Naive thymus-derived CD4-positive, alpha-beta T cell (primary cell): ENCODE measurements around the gene GDPD4. TPM values are rescaled to one million over a fixed set of nuclear protein-coding genes. Genes with fewer than 3 reads are reported as not detected.

ENCODE experiments used
- ATAC-seq: fragments of 150-1000 bp; cut with Tn5 transposase; 2 replicates; pipeline ENCODE4 v1.10.0; 2021; ENCODE audit warnings: mild to moderate bottlenecking, moderate library complexity
- CTCF ChIA-PET: fragments of 350-600 bp; sonication (Branson Sonifier 250); formaldehyde crosslinking; loops from one replicate; lab custom pipeline; 2021; ENCODE audit warnings: antibody characterized with exemption; lab: Charles Lee
- POLR2A ChIA-PET: fragments of 350-600 bp; sonication (Branson Sonifier 250); formaldehyde crosslinking; loops from one replicate; lab custom pipeline; 2021; ENCODE audit warnings: antibody characterized with exemption, inconsistent platforms; lab: Charles Lee
- DNase-seq, 9 donors: peaks; one replicate each; pipeline versions ENCODE4 v3.0.0 to v3.0.0-alpha.2; 2020 to 2022; ENCODE audit warnings: mixed read lengths in 1 of 9
- H3K27ac ChIP-seq: one replicate; pipeline ENCODE4 v1.7.0; 2013; ENCODE audit warnings: mild to moderate bottlenecking, low read depth, low read length, moderate library complexity
- H3K27me3 ChIP-seq, 2 donors: one replicate each; pipeline ENCODE4 v1.7.0; 2013; ENCODE audit warnings: low read length in 2 of 2, mild to moderate bottlenecking in 2 of 2, moderate library complexity in 2 of 2; ENCODE audit not compliant: control insufficient read depth in 2 of 2, insufficient read depth in 2 of 2
- H3K36me3 ChIP-seq, 3 experiments: 1 replicate in 2 of 3; 2 replicates in 1 of 3; pipeline ENCODE4 v1.7.0; 2013; ENCODE audit warnings: low read length in 3 of 3, mild to moderate bottlenecking in 3 of 3, moderate library complexity in 1 of 3; ENCODE audit not compliant: insufficient read depth in 3 of 3, control insufficient read depth in 2 of 3
- H3K4me1 ChIP-seq, 2 donors: one replicate each; pipeline ENCODE4 v1.7.0; 2013; ENCODE audit warnings: low read length in 2 of 2, mild to moderate bottlenecking in 2 of 2, moderate library complexity in 1 of 2; ENCODE audit not compliant: control insufficient read depth in 2 of 2, insufficient read depth in 2 of 2
- H3K4me3 ChIP-seq: 2 replicates; pipeline ENCODE4 v1.7.0; 2013; ENCODE audit warnings: mild to moderate bottlenecking, low read length
- H3K9me3 ChIP-seq, 3 experiments: 1 replicate in 2 of 3; 2 replicates in 1 of 3; pipeline ENCODE4 v1.7.0; 2013; ENCODE audit warnings: low read length in 3 of 3; ENCODE audit not compliant: control insufficient read depth in 2 of 3
- H3K27ac Mint-ChIP-seq, 9 donors: one replicate each; pipeline ENCODE4 v1.8.0; 2020 to 2022; ENCODE audit warnings: mixed read lengths in 9 of 9, mild to moderate bottlenecking in 8 of 9, moderate library complexity in 5 of 9, inconsistent platforms in 2 of 9
- H3K27me3 Mint-ChIP-seq, 5 donors: one replicate each; pipeline ENCODE4 v1.8.0; 2021 to 2022; ENCODE audit warnings: mixed read lengths in 5 of 5, mild to moderate bottlenecking in 1 of 5
- H3K36me3 Mint-ChIP-seq, 5 donors: one replicate each; pipeline ENCODE4 v1.8.0; 2020 to 2022; ENCODE audit warnings: mixed read lengths in 5 of 5, mild to moderate bottlenecking in 3 of 5, inconsistent platforms in 1 of 5
- H3K4me1 Mint-ChIP-seq, 7 donors: one replicate each; pipeline ENCODE4 v1.8.0; 2020 to 2022; ENCODE audit warnings: mixed read lengths in 7 of 7, mild to moderate bottlenecking in 3 of 7, inconsistent platforms in 1 of 7
- H3K4me3 Mint-ChIP-seq, 10 donors: one replicate each; pipeline ENCODE4 v1.8.0; 2020 to 2022; ENCODE audit warnings: mild to moderate bottlenecking in 10 of 10, mixed read lengths in 10 of 10, moderate library complexity in 6 of 10, inconsistent platforms in 2 of 10
- H3K9me3 Mint-ChIP-seq, 11 donors: one replicate each; pipeline ENCODE4 v1.8.0; 2020 to 2022; ENCODE audit warnings: mixed read lengths in 11 of 11, mild to moderate bottlenecking in 4 of 11, inconsistent platforms in 1 of 11, moderate library complexity in 1 of 11
- intact Hi-C, 2 donors: fragments of 100-400 bp; cut with micrococcal nuclease; formaldehyde crosslinking; loops; one replicate each; pipeline ENCODE4 v1.15.1; 2023
- polyA plus RNA-seq, 2 donors: library from polyadenylated mRNA; unstranded; fragments of 300-500 nt; fragmentation: Illumina TruSeq; gene quantifications; one replicate each; pipeline ENCODE4 v1.2.3, GENCODE V29; 2021
- total RNA-seq, 6 experiments: library from RNA in 5 of 6; stranded (reverse) in 5 of 6; gene quantifications; 1 replicate in 5 of 6; 2 replicates in 1 of 6; pipeline ENCODE4 v1.2.3 and lab custom pipeline; 2021 to 2026

The GDPD4 gene
- total and polyA plus RNA-seq, 7 experiments from 2014 or later, result not detected

DNA sequence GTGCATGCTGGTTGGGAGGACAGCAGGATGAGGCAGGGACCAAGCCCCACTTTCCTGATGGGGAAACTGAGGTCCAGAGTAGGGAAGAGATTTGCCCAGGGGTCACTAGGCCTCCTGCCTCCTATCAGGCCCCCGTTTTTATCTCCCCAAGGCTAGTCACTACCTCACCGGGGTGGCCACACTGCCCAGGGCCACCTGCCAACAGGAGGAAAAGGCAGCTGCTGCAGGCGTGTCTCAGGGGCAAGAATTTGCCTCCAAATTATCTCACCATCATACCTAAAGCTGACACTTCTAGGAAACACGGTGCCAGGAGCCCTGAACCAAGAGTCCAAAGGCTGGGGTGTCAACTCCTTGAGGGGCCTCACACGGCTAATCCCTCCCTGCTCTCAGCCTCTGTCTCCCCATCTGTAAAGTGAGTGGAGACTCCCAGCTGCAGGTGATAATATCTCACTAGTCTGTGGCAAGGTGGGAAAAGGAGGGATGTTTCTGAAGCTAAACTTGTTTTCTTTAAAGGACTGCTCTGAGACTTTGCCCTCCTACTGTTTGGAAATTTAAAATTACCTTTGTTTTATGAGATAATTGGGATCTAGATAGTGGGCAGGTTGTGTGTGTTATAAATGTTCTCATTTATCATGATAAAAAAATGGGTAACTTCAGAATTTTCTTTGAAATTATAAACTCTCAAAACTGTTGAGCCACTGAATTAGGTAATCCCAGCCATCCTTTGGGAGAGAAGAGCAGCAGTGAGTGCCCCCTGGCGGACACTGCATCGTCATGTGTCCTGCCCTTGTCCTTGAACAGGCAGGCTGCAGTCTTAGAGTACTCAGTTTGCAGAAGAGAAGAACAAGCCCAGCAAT, 113.5 kb downstream of the GDPD4 start:
- CTCF ChIA-PET, result interaction anchor here (1.0 to 1.6 kb wide), 2 partner anchors 16 to 360 kb away, joined by 3 to 4 read pairs; no protein-coding TSS in a partner anchor
- ATAC-seq, result peak; percentile 78
- POLR2A ChIA-PET, result no interaction called here
- Histone ChIP-seq H3K36me3 (no peaks in the 10 kb centered on the region), H3K9me3 (no peaks in the 10 kb centered on the region), H3K27ac (no peak overlapping the region), H3K27me3 (no peaks in the 10 kb centered on the region), H3K4me1 (no peaks in the 10 kb centered on the region), H3K4me3 (no peak overlapping the region)
- no peaks in the 10 kb centered on the region for H3K36me3 Mint-ChIP-seq
- no peaks in the 10 kb centered on the region for H3K4me1 Mint-ChIP-seq
- DNase-seq, result peak in 8 of 9 donors; percentile 22 to 67 (median 40)
- H3K27ac Mint-ChIP-seq, result peak overlapping the region in 1 of 9 donors; percentile 11
- no peak overlapping the region for H3K4me3 Mint-ChIP-seq
- intact Hi-C loops, result loop anchor here (1.0 kb wide), 2 partner anchors 61 to 141 kb away; no protein-coding TSS in a partner anchor
- peaks cover 0 to 4% (median 0%) of the 10 kb centered on the region in 5 donors for H3K27me3 Mint-ChIP-seq
- peaks cover 0 to 2% (median 0%) of the 10 kb centered on the region in 11 donors for H3K9me3 Mint-ChIP-seq

DNA sequence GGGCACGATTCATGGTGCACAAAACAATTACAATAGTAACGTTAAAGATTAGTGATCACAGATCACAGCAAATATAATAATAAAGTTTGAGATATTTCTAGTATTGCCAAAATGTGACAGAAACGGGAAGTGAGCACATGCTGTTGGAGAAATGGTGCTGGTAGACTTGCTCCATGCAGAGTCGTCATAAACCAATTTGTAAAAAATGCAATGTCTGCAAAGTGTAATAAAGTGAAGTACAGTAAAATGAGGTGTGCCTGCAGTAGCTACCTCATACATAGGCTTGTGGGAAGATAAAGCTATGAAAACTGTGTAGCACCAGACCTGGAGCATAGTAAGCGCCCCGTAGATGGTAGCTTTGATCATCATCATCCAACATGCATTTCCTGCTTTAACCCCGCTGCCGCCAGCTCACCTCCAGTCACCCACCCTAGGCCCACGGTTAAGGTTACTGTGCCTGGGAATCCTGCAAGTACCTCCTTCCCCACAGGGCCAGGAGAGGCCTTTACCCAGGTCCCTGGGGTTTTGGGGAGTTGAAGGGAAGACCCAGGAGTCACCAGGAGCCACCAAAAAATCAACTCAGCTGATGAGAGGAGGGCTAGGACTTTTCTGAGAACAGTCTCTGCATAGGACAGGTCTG, 114.3 kb downstream of the GDPD4 start:
- no peaks in the 10 kb centered on the region for H3K4me1 Mint-ChIP-seq
- no peaks in the 10 kb centered on the region for H3K27me3 ChIP-seq
- H3K27me3 Mint-ChIP-seq, result peaks cover 0 to 4% (median 0%) of the 10 kb centered on the region in 5 donors
- ATAC-seq (no peak), DNase-seq (no peak)
- H3K4me3 ChIP-seq, result no peak overlapping the region
- ChIA-PET POLR2A (no interaction called here), CTCF (interaction anchor here (1.0 to 1.6 kb wide), 3 partner anchors 8 to 361 kb away, joined by 3 to 4 read pairs (median 3); no protein-coding TSS in a partner anchor)
- peaks cover 0 to 2% (median 0%) of the 10 kb centered on the region in 11 donors for H3K9me3 Mint-ChIP-seq
- intact Hi-C loops, result no loop called here
- H3K27ac ChIP-seq, result no peak overlapping the region
- no peaks in the 10 kb centered on the region for H3K36me3 Mint-ChIP-seq
- no peak overlapping the region for H3K4me3 Mint-ChIP-seq
- no peaks in the 10 kb centered on the region for H3K36me3 ChIP-seq
- H3K4me1 ChIP-seq, result no peaks in the 10 kb centered on the region
- no peak overlapping the region for H3K27ac Mint-ChIP-seq
- H3K9me3 ChIP-seq, result no peaks in the 10 kb centered on the region

DNA sequence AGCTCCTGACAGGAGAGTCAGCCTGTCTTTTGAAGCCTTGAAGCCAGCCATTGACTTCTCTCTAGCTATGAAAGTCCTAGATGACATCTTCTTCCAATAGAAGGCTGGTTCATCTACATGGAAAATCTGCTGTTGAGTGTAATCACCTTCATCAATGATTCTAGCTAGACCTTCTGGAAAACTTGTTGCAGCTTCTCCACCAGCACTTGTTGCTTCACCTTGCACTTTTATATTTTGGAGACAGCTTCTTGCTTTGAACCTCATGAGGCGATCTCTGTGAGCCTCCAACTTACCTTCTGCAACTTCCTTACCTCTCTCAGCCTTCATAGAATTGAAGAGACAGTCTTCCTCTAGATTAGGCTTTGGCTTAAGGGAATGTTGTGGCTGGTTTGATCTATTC, 115.2 kb downstream of the GDPD4 start:
- Mint-ChIP-seq H3K27ac (no peak overlapping the region), H3K4me3 (no peak overlapping the region), H3K9me3 (peaks cover 0 to 2% (median 0%) of the 10 kb centered on the region in 11 donors), H3K4me1 (no peaks in the 10 kb centered on the region), H3K36me3 (no peaks in the 10 kb centered on the region), H3K27me3 (peaks cover 0 to 4% (median 0%) of the 10 kb centered on the region in 5 donors)
- no peak overlapping the region for H3K4me3 ChIP-seq
- H3K27me3 ChIP-seq, result no peaks in the 10 kb centered on the region
- H3K9me3 ChIP-seq, result no peaks in the 10 kb centered on the region
- no peak for DNase-seq
- ChIA-PET CTCF (interaction anchor here (1.4 kb wide), 1 partner anchor 9 kb away, joined by 3 read pairs; no protein-coding TSS in a partner anchor), POLR2A (no interaction called here)
- ATAC-seq, result no peak
- H3K36me3 ChIP-seq, result no peaks in the 10 kb centered on the region
- intact Hi-C loops, result no loop called here
- no peak overlapping the region for H3K27ac ChIP-seq
- no peaks in the 10 kb centered on the region for H3K4me1 ChIP-seq

DNA sequence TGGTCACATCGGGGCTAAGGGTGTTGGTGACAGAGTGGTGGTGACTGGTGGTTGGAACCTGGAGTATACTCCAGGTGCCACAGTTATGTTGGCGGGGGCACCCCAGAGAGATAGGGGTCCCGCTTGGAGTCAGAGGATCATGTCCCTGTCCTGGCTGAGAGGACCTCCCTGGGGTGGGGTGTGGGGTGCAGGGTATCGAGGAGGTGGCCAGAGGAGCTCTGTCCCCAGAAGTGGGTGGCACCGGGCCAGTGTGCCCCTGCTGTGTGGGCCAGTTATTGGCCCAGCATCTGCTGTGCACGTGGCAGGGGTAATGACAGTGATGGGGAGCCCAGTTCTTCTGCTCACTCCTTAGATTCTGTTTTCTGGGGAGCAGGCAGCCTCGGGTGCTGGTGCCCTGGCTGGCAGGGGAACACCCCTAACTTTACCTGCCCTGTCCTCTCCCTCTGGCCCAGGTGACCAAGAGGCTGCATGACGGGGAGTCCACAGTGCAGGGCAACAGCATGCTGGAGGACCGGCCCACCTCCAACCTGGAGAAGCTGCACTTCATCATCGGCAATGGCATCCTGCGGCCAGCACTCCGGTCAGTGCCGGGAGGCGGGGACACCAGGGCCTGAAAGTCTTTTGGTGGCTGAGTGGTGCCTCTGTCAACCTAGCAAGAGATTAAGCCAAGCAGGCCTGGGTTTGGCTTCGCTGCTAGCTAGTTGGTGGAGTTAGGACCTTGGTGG, 117.2 kb downstream of the GDPD4 start:
- peaks cover 0 to 2% (median 0%) of the 10 kb centered on the region in 11 donors for H3K9me3 Mint-ChIP-seq
- Histone ChIP-seq H3K9me3 (no peaks in the 10 kb centered on the region), H3K4me1 (no peaks in the 10 kb centered on the region), H3K36me3 (no peaks in the 10 kb centered on the region), H3K27me3 (no peaks in the 10 kb centered on the region), H3K27ac (no peak overlapping the region), H3K4me3 (no peak overlapping the region)
- H3K4me1 Mint-ChIP-seq, result no peaks in the 10 kb centered on the region
- no peak overlapping the region for H3K27ac Mint-ChIP-seq
- no peak overlapping the region for H3K4me3 Mint-ChIP-seq
- intact Hi-C loops, result no loop called here
- no peaks in the 10 kb centered on the region for H3K36me3 Mint-ChIP-seq
- ChIA-PET POLR2A (no interaction called here), CTCF (no interaction called here)
- no peak for ATAC-seq
- no peak for DNase-seq
- peaks cover 0 to 4% (median 0%) of the 10 kb centered on the region in 5 donors for H3K27me3 Mint-ChIP-seq

DNA sequence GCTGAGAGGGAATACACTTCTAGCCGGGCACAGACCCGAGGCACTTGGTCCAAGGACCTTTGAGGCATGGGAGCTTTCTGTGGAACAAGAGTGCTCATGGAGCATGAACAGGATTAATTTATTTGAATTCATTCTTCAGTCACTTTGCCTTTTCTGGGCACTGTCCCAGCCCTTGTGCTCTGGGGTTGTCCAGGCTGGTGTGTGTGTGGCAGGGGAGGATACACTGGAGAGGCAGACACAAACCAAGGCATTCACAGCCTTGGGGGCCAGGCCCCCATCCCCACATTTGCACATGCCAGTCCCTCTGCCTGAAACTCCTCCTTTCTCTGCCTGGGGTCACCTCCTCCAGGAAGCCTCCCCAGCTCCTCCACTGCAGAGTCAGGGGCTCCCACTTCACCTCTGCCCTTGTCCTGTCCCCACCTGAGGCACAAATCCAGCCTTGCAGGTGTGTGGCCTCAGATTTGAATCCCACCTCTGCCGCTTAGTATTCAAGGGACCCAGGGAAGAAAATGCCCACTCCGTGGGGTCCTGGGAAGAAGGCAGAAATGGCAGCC, 118.0 kb downstream of the GDPD4 start:
- Mint-ChIP-seq H3K4me1 (no peaks in the 10 kb centered on the region), H3K9me3 (peaks cover 0 to 2% (median 0%) of the 10 kb centered on the region in 11 donors), H3K4me3 (no peak overlapping the region), H3K36me3 (no peaks in the 10 kb centered on the region), H3K27me3 (peaks cover 0 to 4% (median 0%) of the 10 kb centered on the region in 5 donors), H3K27ac (no peak overlapping the region)
- no peak overlapping the region for H3K4me3 ChIP-seq
- H3K27ac ChIP-seq, result no peak overlapping the region
- H3K36me3 ChIP-seq, result no peaks in the 10 kb centered on the region
- ATAC-seq (no peak), DNase-seq (no peak)
- CTCF ChIA-PET, result no interaction called here
- no peaks in the 10 kb centered on the region for H3K27me3 ChIP-seq
- no peaks in the 10 kb centered on the region for H3K4me1 ChIP-seq
- H3K9me3 ChIP-seq, result no peaks in the 10 kb centered on the region
- intact Hi-C loops, result no loop called here
- POLR2A ChIA-PET, result no interaction called here
